ENCODE data around the gene PTDSS2. TPM values are rescaled to one million over a fixed set of nuclear protein-coding genes. Genes with fewer than 3 reads are reported as not detected.

The PTDSS2 gene
- total and polyA plus RNA-seq, 10 of the 15 experiments (the other 5 are each of a cell fraction or from before 2014, with no cell fraction given): 0.39 to 21.1 (median 10.8) TPM

DNA sequence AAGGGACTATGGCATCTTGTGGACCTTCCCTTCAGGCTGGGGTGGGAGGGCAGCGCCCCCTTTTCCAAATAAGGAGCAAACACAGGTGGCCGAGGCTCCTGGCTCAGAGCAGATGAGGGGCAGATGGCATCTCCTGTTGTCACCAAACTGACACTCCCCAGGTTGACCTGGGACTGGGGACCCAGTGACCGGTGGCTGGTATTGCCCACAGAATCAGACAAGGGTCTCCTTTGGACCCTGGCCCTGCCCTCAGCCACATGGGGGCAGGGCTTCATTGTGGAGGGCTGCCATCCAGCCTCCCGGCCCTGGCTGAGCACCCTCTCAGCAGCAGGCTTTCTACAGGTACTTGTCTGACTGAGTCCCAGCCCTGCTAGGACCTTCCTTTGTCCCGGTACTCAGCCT, 34.4 kb upstream of the PTDSS2 start (continued):
- TF ChIP-seq NFXL1 (IDR thresholded peaks at IDR 0.05; ENCODE audit: borderline replicate concordance) (no peak), NFYB (IDR thresholded peaks at IDR 0.05; ENCODE audit: insufficient read depth, low read depth, low read length) (no peak), POLR2AphosphoS5 (IDR thresholded peaks at IDR 0.05; ENCODE audit: low read length) (no peak), ESRRA (IDR thresholded peaks at IDR 0.05; ENCODE audit: low read length) (no peak), RUNX3 (IDR thresholded peaks at IDR 0.05; ENCODE audit: low read length) (no peak), SUZ12 (IDR thresholded peaks at IDR 0.05; ENCODE audit: unreplicated experiment) (no peak), SREBF1 (IDR thresholded peaks at IDR 0.05; ENCODE audit: low read length) (no peak), ZNF622 (IDR thresholded peaks at IDR 0.05) (no peak)
- TF ChIP-seq, protein P1, sequence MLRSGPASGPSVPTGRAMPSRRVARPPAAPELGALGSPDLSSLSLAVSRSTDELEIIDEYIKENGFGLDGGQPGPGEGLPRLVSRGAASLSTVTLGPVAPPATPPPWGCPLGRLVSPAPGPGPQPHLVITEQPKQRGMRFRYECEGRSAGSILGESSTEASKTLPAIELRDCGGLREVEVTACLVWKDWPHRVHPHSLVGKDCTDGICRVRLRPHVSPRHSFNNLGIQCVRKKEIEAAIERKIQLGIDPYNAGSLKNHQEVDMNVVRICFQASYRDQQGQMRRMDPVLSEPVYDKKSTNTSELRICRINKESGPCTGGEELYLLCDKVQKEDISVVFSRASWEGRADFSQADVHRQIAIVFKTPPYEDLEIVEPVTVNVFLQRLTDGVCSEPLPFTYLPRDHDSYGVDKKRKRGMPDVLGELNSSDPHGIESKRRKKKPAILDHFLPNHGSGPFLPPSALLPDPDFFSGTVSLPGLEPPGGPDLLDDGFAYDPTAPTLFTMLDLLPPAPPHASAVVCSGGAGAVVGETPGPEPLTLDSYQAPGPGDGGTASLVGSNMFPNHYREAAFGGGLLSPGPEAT (IDR thresholded peaks at IDR 0.05; ENCODE audit: low read depth): no peak

DNA sequence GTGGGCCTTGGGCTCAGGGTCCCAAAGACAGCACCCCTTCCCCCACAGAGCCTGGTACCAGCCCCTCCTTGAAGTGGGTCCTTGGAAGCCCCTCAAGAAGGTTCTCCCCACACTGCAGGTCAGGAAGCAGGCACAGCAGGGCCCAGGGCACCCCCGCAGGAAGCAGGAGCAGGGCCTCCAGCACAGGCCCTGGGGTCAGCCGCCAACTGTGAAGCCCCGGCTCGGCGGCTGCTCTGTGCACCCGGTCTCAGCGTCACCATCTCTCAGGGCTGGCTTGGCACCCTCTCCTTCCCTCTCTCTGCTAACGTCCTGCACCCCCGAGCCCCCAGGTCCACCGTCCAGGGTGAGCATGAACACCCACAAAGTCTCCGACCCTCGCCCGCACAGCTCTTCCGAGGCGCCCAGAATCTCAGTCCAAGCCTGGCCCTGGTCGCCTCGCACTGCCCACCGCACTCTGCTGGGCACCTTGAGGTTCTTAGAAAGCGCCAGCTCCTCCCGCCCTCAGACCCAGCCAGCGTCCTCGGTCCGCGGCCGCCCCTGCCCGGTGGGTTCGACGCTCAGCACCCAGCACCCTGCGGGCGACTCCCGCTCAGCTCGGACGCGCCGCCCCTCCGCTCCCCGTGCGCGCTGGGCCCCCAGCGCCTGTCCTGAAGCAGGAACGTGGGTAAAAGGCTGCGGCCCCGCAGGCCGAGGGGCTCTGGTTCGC, 33.9 kb upstream of the PTDSS2 start:
- intact Hi-C loops (cut with micrococcal nuclease; ENCODE audit: unreplicated experiment): no loop called here

More for the DNA sequence above, 33.9 kb upstream of the PTDSS2 start:
- TF ChIP-seq ZZZ3 (IDR thresholded peaks at IDR 0.05; ENCODE audit: control insufficient read depth, insufficient read length, low read depth) (no peak), IRF4 (IDR thresholded peaks at IDR 0.05; ENCODE audit: low read depth, low read length) (no peak), JUND (IDR thresholded peaks at IDR 0.05; ENCODE audit: low read depth, low read length) (no peak), FOXM1 (IDR thresholded peaks at IDR 0.05; ENCODE audit: low read depth, low read length) (no peak), RBBP5 (conservative IDR thresholded peaks at IDR 0.05) (no peak), RB1 (IDR thresholded peaks at IDR 0.05; ENCODE audit: borderline replicate concordance) (no peak)
- TF ChIP-seq, protein P2, sequence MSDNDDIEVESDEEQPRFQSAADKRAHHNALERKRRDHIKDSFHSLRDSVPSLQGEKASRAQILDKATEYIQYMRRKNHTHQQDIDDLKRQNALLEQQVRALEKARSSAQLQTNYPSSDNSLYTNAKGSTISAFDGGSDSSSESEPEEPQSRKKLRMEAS (IDR thresholded peaks at IDR 0.05; ENCODE audit: low read depth, low read length): no peak
- TF ChIP-seq, protein P3, sequence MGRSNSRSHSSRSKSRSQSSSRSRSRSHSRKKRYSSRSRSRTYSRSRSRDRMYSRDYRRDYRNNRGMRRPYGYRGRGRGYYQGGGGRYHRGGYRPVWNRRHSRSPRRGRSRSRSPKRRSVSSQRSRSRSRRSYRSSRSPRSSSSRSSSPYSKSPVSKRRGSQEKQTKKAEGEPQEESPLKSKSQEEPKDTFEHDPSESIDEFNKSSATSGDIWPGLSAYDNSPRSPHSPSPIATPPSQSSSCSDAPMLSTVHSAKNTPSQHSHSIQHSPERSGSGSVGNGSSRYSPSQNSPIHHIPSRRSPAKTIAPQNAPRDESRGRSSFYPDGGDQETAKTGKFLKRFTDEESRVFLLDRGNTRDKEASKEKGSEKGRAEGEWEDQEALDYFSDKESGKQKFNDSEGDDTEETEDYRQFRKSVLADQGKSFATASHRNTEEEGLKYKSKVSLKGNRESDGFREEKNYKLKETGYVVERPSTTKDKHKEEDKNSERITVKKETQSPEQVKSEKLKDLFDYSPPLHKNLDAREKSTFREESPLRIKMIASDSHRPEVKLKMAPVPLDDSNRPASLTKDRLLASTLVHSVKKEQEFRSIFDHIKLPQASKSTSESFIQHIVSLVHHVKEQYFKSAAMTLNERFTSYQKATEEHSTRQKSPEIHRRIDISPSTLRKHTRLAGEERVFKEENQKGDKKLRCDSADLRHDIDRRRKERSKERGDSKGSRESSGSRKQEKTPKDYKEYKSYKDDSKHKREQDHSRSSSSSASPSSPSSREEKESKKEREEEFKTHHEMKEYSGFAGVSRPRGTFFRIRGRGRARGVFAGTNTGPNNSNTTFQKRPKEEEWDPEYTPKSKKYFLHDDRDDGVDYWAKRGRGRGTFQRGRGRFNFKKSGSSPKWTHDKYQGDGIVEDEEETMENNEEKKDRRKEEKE (IDR thresholded peaks at IDR 0.05): no peak
- TF ChIP-seq, protein P4, sequence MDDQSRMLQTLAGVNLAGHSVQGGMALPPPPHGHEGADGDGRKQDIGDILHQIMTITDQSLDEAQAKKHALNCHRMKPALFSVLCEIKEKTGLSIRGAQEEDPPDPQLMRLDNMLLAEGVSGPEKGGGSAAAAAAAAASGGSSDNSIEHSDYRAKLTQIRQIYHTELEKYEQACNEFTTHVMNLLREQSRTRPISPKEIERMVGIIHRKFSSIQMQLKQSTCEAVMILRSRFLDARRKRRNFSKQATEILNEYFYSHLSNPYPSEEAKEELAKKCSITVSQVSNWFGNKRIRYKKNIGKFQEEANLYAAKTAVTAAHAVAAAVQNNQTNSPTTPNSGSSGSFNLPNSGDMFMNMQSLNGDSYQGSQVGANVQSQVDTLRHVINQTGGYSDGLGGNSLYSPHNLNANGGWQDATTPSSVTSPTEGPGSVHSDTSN (IDR thresholded peaks at IDR 0.05; ENCODE audit: insufficient replicate concordance, low read depth, low read length): no peak
- Histone ChIP-seq H3K9me3 (replicated peaks; ENCODE audit: control insufficient read depth, insufficient read depth, low read length) (no peaks in the 10 kb centered on the region), H3K36me3 (ENCODE audit: control insufficient read depth in 2 of 2, insufficient read depth in 2 of 2, low read length in 1 of 2) (no peaks in the 10 kb centered on the region), H3K79me2 (ENCODE audit: control insufficient read depth, insufficient read depth, low read length) (no peaks in the 10 kb centered on the region), H3K27me3 (replicated peaks in 1 of 2; ENCODE audit: control insufficient read depth in 2 of 2, insufficient read depth in 2 of 2, low read length in 1 of 2) (no peaks in the 10 kb centered on the region), H3K4me3 (peak overlapping the region; percentile 60; the same call in 1 of the 2 replicates), H3K9ac (ENCODE audit: control insufficient read depth, insufficient read depth, low read length) (no peak overlapping the region; the same call in 1 of the 2 replicates), H2AFZ (ENCODE audit: control insufficient read depth, low read depth, low read length) (peak overlapping the region; percentile 55), H3K27ac (ENCODE audit: control insufficient read depth, insufficient read depth) (no peak overlapping the region), H3K4me2 (ENCODE audit: control insufficient read depth, insufficient read depth) (peak overlapping the region; percentile 79), H3K4me1 (ENCODE audit: control insufficient read depth, insufficient read depth, low read length) (peaks cover 8% of the 10 kb centered on the region), H4K20me1 (ENCODE audit: control insufficient read depth, insufficient read depth) (no peaks in the 10 kb centered on the region)
- ChIA-PET SMC1A (ENCODE audit: uncharacterized antibody, unreplicated experiment) (no interaction called here), CTCF (no interaction called here), RAD21 (ENCODE audit: unreplicated experiment) (no interaction called here), POLR2A (no interaction called here)
- WGBS (ENCODE audit: insufficient coverage, insufficient replicate concordance, low lambda C conversion rate, missing lambda C conversion rate): 19% methylated on average over 40 of the region's 45 CpGs
- ATAC-seq (no peak), FAIRE-seq (no peak), DNase-seq (ENCODE audit: low read depth, low spot score) (no peak)
- BruUV-seq (replicated peaks): no TSS peak
- in situ Hi-C loops (cut with MboI): no loop called here

Measured in GM12878 (cell line).